Mucosa of rectum (tissue), 2 donors: Measurements from ENCODE around the gene MRGPRG.

Experiments
- H3K27ac ChIP-seq, 2 donors: one replicate each; pipeline ENCODE4 v1.7.0; 2013; ENCODE audit warnings: inconsistent platforms in 2 of 2, low read depth in 2 of 2, low read length in 2 of 2
- H3K27me3 ChIP-seq, 2 donors: one replicate each; pipeline ENCODE4 v1.7.0; 2013; ENCODE audit warnings: low read length in 2 of 2; ENCODE audit not compliant: control insufficient read depth in 2 of 2, insufficient read depth in 2 of 2
- H3K36me3 ChIP-seq, 2 donors: one replicate each; pipeline ENCODE4 v1.7.0; 2013; ENCODE audit warnings: low read length in 2 of 2; ENCODE audit not compliant: control insufficient read depth in 2 of 2, insufficient read depth in 2 of 2
- H3K4me1 ChIP-seq, 2 donors: one replicate each; pipeline ENCODE4 v1.7.0; 2013; ENCODE audit warnings: low read length in 2 of 2, mild to moderate bottlenecking in 1 of 2; ENCODE audit not compliant: control insufficient read depth in 2 of 2, insufficient read depth in 2 of 2
- H3K4me3 ChIP-seq, 2 donors: one replicate each; pipeline ENCODE4 v1.7.0; 2013; ENCODE audit warnings: low read length in 2 of 2
- H3K9ac ChIP-seq, 2 donors: one replicate each; pipeline ENCODE4 v1.7.0; 2013; ENCODE audit warnings: low read length in 2 of 2, low read depth in 1 of 2, mild to moderate bottlenecking in 1 of 2
- H3K9me3 ChIP-seq, 2 donors: one replicate each; pipeline ENCODE4 v1.7.0; 2013; ENCODE audit warnings: low read length in 2 of 2; ENCODE audit not compliant: control insufficient read depth in 2 of 2
- donor health status: healthy.
- donor health status: Normal muscosa, but diverticular disease.

MRGPRG gene

GRCh38 chr11:3220101-3220500, 1.5 kb upstream of the MRGPRG start:
- Histone ChIP-seq H3K27ac (no peak overlapping the region), H3K9me3 (no peaks in the 10 kb centered on the region), H3K27me3 (peaks cover 22 to 34% of the 10 kb centered on the region in 2 donors), H3K36me3 (no peaks in the 10 kb centered on the region), H3K4me1 (peaks cover 0 to 2% of the 10 kb centered on the region in 2 donors), H3K9ac (no peak overlapping the region), H3K4me3 (no peak overlapping the region)

- H3K36me3 ChIP-seq: no peaks in the 10 kb centered on the region
- no peaks in the 10 kb centered on the region for H3K9me3 ChIP-seq
- H3K9ac ChIP-seq: no peak overlapping the region
- no peak overlapping the region for H3K4me3 ChIP-seq
- H3K27me3 ChIP-seq: peaks cover 22 to 34% of the 10 kb centered on the region in 2 donors
- H3K27ac ChIP-seq: no peak overlapping the region
- H3K4me1 ChIP-seq: peaks cover 0 to 2% of the 10 kb centered on the region in 2 donors
Measured at GRCh38 chr11:3219281-3219892, 774 bp upstream of the MRGPRG start.

GRCh38 chr11:3217818-3218482, 663 bp downstream of the MRGPRG start:
- Histone ChIP-seq H3K27ac (no peak overlapping the region), H3K27me3 (peaks cover 22 to 26% of the 10 kb centered on the region in 2 donors), H3K4me3 (no peak overlapping the region), H3K9me3 (no peaks in the 10 kb centered on the region), H3K9ac (no peak overlapping the region), H3K36me3 (no peaks in the 10 kb centered on the region), H3K4me1 (peaks cover 0 to 2% of the 10 kb centered on the region in 2 donors)

GRCh38 chr11:3216027-3216525, 2.5 kb downstream of the MRGPRG start:
- Histone ChIP-seq H3K4me1 (peaks cover 0 to 2% of the 10 kb centered on the region in 2 donors), H3K27ac (no peak overlapping the region), H3K27me3 (peaks cover 11 to 18% of the 10 kb centered on the region in 2 donors), H3K4me3 (no peak overlapping the region), H3K9ac (no peak overlapping the region), H3K9me3 (no peaks in the 10 kb centered on the region), H3K36me3 (no peaks in the 10 kb centered on the region)

- Histone ChIP-seq H3K36me3 (no peaks in the 10 kb centered on the region), H3K27me3 (peaks cover 6 to 13% of the 10 kb centered on the region in 2 donors), H3K9me3 (peaks cover 0 to 2% of the 10 kb centered on the region in 2 donors), H3K9ac (no peak overlapping the region), H3K27ac (no peak overlapping the region), H3K4me1 (peaks cover 0 to 2% of the 10 kb centered on the region in 2 donors), H3K4me3 (no peak overlapping the region)
Measured at GRCh38 chr11:3215346-3216026, 3.1 kb downstream of the MRGPRG start.

- H3K9ac ChIP-seq: no peak overlapping the region
- H3K27ac ChIP-seq: no peak overlapping the region
- H3K27me3 ChIP-seq: peaks cover 6 to 8% of the 10 kb centered on the region in 2 donors
- peaks cover 0 to 3% of the 10 kb centered on the region in 2 donors for H3K9me3 ChIP-seq
- no peaks in the 10 kb centered on the region for H3K36me3 ChIP-seq
- H3K4me3 ChIP-seq: no peak overlapping the region
- peaks cover 0 to 2% of the 10 kb centered on the region in 2 donors for H3K4me1 ChIP-seq
Measured at GRCh38 chr11:3214420-3214699, 4.3 kb downstream of the MRGPRG start.

- peaks cover 0 to 3% of the 10 kb centered on the region in 2 donors for H3K9me3 ChIP-seq
- no peaks in the 10 kb centered on the region for H3K36me3 ChIP-seq
- peaks cover 0 to 2% of the 10 kb centered on the region in 2 donors for H3K4me1 ChIP-seq
- no peak overlapping the region for H3K9ac ChIP-seq
- no peak overlapping the region for H3K27ac ChIP-seq
- peaks cover 6 to 8% of the 10 kb centered on the region in 2 donors for H3K27me3 ChIP-seq
- no peak overlapping the region for H3K4me3 ChIP-seq
Measured at GRCh38 chr11:3213659-3214419, 4.8 kb downstream of the MRGPRG start.

- peaks cover 0 to 3% of the 10 kb centered on the region in 2 donors for H3K9me3 ChIP-seq
- H3K9ac ChIP-seq: no peak overlapping the region
- no peaks in the 10 kb centered on the region for H3K36me3 ChIP-seq
- H3K4me1 ChIP-seq: no peaks in the 10 kb centered on the region
- peaks cover 0 to 4% of the 10 kb centered on the region in 2 donors for H3K27me3 ChIP-seq
- no peak overlapping the region for H3K4me3 ChIP-seq
- no peak overlapping the region for H3K27ac ChIP-seq
Measured at GRCh38 chr11:3208272-3208671, 10.3 kb downstream of the MRGPRG start.

GRCh38 chr11:3207526-3208189, 11.0 kb downstream of the MRGPRG start:
- Histone ChIP-seq H3K4me3 (no peak overlapping the region), H3K9me3 (peaks cover 0 to 3% of the 10 kb centered on the region in 2 donors), H3K36me3 (no peaks in the 10 kb centered on the region), H3K27ac (no peak overlapping the region), H3K9ac (no peak overlapping the region), H3K4me1 (no peaks in the 10 kb centered on the region), H3K27me3 (peaks cover 3 to 6% of the 10 kb centered on the region in 2 donors)
